ENCODE data around the gene SYDE1.

Gene SYDE1

DNA sequence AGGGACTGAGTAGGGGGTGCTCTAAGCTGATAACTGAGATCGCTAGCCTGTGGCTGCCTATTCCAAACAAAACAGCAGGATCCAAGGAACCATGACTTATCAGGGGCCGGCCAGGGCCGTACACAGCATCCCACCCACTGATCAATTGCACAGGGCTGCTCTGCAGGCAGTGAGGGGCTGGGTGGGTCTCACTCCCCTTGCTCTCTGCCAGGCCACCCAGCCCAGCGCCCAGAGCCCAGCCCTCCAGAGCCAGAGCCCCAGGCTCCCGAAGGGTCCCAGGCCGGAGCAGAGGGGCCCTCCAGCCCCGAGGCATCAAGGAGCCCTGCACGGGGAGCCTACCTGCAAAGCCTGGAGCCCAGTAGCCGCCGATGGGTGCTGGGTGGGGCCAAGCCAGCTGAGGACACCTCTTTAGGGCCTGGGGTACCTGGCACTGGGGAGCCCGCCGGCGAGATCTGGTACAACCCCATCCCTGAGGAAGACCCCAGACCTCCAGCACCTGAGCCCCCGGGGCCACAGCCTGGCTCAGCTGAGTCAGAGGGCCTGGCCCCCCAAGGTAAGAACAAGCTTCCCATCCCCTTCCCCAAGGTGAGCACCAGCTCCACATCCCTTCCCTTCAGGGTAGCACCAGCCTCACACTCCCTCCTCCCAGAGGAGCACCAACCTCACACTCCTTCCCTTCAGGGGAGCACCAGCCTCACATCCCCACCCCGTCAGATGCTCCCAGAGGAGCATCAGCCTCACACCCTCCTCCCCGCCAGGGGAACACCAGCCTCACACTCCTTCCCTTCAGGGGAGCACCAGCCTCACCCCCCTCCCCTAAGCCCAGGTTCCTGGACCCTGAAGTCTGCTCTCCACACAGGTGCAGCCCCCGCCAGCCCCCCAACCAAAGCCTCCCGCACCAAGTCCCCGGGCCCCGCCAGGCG is 1.9 kb downstream of the SYDE1 start:
- DNase-seq: no peak

DNA sequence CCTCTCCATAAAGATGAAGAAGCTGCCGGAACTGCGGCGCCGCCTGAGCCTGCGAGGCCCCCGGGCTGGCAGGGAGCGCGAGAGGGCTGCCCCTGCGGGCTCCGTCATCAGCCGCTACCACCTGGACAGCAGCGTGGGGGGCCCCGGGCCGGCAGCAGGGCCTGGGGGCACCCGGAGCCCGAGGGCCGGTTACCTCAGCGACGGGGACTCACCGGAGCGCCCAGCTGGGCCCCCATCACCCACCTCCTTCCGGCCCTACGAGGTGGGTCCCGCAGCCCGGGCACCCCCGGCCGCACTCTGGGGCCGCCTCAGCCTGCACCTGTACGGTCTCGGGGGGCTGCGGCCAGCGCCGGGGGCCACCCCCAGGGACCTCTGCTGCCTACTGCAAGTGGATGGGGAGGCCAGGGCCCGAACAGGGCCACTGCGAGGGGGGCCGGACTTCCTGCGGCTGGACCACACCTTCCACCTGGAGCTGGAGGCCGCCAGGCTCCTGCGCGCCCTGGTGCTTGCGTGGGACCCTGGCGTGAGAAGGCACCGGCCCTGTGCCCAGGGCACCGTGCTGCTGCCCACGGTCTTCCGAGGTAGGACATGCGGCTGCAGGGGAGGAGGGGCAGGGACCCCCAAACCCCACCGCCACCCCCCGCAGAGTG is 2.7 kb downstream of the SYDE1 start:
- no peak for DNase-seq

DNA sequence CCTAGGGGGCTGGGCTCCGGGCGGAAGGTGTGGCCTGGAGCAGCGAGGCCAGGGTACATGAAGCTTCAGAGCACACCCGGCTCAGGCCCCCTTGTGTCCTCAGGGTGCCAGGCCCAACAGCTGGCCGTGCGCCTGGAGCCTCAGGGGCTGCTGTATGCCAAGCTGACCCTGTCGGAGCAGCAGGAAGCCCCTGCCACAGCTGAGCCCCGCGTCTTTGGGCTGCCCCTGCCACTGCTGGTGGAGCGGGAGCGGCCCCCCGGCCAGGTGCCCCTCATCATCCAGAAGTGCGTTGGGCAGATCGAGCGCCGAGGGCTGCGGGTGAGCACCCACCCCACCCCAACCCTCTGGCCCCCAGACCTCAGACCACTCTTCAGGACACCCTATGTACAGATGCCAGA is 3.2 kb downstream of the SYDE1 start:
- DNase-seq: no peak

DNA sequence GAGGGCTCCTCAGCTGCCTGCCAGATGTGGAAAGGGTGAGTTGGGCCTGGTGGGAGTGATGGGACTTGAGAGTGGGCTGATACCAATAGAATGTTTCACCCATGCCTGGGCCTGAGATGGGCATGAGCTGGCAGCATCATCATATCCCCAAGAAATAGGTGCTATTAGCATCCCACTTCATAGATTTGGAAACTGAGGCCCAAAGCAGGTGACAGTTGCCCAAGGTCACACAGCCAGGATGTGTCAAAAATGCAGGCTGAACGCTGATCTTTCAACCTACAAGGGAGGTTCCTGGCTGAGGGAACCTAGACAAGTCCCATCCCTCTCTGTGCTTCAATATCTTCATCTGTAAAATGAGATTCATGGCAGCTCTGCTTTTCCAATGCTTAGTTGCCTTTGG is 4.6 kb downstream of the SYDE1 start:
- DNase-seq: no peak

DNA sequence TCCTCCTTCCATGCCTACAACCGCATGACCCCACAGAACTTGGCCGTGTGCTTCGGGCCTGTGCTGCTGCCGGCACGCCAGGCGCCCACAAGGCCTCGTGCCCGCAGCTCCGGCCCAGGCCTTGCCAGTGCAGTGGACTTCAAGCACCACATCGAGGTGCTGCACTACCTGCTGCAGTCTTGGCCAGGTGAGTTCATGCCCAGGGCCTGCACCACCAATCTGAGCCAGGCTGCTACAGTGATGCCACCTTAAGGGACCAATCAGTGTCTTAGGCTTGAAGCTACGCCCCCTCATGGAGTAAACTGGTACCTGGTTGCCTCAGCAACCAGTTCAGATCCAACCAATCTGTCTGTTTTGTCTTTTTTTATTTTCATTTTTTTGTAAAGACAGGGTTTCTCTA is 5.2 kb downstream of the SYDE1 start:
- no peak for DNase-seq

DNA sequence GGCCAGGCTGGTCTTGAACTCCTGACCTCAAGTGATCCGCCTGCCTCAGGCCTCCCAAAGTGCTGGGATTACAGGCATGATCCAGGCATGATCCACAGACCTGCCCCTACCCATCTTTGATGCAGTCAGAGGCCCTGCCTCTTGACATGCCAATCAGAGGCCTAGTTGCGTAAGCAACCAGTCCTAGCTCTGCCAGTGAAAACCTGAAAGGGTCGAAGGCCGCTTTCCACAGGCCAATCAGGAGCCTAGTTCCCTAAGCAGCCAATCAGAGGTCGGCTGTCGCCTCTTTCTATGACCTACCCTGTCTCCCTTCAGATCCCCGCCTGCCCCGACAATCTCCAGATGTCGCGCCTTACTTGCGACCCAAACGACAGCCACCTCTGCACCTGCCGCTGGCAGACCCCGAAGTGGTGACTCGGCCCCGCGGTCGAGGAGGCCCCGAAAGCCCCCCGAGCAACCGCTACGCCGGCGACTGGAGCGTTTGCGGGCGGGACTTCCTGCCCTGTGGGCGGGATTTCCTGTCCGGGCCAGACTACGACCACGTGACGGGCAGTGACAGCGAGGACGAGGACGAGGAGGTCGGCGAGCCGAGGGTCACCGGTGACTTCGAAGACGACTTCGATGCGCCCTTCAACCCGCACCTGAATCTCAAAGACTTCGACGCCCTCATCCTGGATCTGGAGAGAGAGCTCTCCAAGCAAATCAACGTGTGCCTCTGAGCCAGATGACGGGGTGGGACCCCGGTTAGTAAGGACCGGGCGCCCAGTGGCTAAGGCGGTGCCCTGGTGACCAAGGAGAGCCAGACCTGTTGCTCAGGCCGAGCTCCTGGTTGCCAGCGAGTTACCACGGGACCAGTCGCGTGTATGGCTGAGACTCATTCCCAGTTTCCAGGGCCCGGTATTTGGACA is 6.3 kb downstream of the SYDE1 start:
- no peak for DNase-seq

DNA sequence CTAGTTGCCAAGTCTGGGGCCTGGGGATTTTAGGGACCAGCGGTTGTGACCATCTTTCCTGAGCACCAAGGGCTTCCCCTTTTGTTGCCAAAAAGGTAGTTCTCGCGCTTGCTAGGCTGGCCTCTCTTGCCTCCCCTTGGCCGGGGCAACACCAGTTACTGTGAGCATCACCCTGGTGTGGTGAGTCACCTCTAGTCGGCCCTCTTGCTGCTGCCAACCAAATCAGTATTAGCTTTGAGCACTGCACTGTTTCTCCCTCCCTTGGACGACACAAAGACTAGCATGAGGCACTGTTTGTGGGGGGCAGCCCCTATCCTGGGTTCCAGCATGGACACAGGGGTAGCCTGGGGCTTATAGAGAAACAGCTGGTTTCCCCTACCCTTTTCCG is 6.9 kb downstream of the SYDE1 start:
- no peak for DNase-seq

DNA sequence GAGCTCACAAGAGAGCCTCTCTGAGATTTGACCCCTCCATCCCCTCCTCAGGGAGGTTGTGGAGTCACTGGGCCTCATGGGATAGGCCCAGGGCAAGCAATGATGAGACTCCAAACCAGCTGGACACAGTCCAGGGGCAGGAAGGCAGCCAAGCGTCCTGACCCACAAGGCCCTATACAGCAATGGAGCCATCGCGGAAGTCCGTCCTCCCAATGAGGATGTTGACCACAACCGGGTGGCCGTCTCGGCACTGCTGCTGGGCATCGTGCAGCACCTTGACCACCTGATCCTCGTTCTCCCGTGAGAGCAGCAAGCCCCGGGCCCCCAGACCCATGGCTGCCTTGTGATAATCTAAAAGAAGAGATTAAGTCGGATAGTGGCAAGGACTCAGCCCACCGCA is 7.9 kb downstream of the SYDE1 start:
- no peak for DNase-seq

DNA sequence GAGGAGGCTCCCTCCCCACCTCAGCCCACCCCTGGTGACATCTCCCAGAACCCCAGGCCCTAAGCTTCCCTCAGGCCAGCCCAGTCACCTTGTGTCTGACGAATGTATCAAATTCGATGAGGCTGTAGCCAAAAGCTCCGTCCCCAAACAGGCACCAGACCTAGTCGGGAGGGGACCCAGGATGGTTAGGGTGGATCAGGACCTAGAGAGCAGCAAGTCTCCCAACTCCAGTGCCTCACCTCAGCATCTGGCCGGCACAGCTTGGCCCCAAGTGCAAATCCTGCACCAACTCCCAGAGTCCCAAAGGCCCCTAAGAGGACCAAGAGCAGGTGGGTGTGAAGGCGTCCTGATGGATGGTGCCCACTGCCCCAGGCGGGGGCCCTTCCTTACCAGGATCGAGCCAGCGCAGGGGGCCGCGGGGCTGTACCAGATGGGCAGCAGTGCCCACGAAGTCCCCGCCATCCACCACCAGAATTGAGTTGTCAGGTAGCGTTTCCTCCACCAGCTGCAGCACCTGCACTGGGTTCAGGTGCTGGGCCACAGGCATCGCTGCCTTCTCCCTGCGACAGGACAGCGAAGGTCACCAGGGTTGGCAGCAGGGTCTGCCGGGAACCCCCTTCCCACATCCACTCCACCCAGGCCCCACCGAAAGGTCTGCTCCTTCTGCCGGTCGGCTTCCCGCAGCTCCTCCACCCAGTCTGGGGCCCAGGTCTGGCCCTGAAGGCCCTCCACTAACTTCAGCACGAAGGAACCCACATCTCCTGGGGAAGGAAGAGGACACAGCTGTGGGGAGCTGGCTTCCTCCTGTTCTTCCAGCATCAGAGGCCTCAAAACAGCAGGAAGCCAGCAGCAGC is 8.8 kb downstream of the SYDE1 start:
- no peak for DNase-seq

DNA sequence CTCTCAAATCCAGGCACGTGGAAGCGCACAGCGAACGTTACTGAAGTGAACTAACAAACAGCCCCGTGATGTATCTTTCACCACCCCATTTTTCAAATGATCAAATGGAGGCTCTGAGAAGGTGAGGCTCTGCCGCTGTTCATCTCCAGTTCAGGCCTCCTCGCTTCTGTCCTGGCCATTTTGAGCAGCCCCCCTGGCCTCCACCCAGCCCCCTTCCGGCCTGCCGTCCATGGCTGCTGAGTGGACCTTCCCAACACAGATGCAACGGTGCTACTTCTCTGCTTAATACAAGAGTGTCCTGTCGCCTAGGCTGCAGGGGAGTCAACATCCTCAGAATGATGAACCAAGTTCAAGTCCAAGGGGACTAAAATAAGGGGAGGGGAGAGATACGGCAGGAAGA is 9.7 kb downstream of the SYDE1 start:
- no peak for DNase-seq

DNA sequence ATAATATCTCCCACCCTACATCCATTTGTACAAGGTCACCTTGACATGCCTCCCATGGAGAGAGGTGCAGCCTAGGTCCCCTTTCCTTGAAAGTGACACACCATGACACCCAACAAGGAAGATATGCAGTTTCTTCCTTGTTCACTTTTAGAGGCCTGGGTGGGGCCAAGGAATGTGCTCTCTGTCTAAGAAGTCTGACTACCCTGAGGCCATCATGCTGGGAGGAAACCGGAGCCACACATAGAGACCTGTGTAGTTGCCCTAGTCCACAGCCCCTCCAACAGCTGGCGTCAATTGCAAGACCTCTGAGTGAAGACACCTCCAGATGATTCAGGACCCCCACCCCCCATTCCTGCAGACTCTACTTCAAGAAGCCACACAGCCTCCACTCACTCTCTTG is 11.0 kb downstream of the SYDE1 start:
- DNase-seq: no peak

DNA sequence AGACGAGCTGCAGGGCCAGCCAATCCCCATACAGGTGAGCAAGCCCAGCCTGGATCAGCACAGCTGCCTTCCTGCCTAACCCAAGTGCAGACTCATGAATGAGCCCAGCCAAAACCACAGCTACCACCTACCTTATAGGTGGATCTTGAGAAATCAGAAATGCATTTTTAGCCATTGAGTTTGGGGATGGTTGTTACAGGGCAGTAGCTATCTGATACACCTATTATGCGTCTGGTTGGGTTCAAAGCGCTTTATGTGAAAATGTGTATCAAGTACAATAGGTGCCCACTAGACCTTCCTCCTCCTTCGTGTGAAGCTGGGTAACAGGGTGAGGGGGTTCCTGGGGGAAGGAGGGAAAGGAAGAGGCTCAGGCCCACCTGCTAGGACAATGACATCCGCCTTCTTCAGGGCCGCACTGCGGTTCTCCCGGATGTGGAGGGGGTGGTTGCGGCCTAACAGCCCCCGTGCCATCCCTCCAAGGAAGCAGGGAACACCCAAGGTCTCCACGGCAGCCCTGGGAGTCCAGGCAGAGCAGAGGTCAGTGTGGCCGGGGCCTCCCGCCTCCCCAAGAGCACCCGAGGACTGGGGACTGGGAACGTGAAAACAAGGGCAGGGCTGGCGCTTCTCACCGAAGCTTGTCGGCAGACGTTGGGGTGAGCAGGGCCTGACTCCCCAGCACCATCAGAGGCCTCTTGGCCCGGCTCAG is 11.7 kb downstream of the SYDE1 start:
- DNase-seq: no peak

DNA sequence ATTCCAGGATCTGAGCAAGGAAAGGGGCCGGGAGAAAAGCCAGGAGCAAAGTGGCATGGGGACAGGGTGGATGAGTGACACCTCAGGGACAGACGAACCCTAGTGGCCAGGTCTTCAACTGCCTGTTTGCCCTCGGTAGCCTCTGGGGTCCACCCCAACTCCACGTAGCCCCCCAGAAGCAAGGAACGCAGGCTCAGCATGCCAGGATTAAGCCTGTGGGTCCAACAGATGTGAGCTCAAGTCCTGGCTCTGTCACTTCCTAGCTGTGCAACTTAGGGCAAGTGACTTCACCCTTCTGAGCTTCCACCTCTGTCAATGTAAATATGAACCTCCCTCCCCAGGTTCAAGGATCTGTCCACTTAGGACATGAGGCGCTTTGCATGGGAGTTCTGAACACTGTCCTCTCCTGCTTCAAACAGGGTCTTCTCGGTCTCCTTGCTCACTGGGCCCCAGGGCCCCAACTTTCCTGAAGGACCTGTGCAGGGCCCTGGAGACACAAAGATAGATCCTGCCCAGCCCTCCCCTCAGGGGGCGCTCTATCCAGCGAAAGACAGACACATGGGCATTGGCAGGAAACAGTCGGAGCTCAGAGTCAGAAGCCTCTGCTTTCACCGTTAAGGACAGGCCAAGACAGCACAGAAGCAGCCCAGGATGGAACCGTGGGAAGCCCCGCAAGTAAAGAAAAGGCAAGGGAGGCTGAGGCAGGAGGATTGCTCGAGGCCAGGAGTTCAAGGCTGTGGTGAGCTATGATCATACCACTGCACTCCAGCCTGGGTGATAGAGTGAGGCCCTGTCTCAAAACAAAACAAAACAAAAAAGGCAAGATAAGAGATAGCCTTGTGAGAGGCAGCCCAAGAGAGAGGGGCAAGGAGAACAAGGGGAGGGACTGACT is 13.2 kb downstream of the SYDE1 start:
- DNase-seq: no peak

DNA sequence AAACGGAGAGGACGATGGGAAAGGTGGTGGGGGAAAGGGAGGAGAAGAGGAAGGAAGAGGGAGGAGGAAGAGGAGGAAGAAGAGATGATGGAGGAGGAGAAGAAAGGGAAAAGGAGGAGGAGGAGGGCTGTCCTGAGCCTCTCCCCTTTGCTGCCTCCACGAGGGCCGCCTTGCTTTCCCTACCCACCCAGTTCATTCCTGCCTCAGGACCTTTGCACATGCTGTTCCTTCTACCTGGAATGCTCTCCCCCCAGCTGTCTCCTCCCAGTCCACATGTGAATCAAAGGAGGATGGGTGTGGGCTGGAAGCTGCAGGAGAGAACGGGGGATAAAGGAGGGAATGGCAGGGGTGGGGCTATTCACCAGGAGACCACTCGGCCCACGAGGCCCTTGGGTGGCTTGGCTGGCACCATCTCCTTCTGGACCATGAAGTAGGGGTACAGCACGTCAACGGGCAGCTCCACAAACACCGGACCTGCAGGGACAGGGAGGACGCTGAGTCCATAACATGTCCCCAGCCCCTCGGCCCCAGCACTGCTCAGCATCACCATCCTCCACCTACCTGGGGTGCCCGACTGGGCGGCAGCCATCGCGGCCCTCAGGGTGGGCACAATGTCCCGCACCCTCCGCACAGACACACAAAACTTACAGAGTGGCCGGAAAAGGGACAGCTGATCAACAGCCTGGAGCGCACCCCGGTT is 15.3 kb downstream of the SYDE1 start:
- DNase-seq: no peak

DNA sequence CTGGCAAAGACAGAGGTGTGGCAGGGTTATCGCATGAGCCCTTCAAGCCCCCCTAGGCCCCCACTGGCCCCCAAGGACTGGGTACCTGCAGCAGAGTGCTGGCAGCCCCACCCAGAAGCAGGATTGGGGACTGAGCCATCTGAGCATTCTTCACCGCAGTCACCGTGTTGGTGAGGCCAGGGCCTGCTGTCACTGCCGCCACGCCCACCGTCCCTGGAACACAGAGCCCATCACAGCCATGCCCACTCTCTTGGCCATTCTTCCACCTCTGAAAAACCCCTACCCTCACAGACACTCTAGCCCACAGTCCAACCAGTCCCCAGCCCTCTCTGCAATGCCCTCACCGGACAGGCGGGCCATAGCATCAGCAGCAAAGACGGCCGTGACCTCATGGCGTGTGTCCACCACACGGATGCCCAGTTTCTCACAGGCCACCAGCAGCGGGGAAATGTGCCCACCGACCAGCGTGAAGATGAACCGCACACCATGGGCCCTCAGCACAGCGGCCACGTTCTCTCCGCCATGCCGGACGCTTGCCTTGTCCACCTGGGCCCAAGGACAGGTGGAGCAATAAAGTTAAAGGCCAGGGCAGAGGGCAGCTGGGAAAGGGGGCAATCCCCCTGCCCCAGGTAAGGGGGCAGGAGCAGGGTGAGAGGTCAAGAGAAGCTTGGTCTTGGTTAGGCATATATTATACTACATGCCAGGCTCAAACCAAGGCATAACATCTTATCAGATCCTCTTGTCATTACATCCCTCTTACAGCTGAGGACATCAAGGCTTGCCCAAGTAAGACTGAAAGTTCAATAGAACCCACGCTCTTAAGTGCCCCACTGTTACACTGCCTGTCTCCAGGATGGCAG is 16.1 kb downstream of the SYDE1 start:
- no peak for DNase-seq

DNA sequence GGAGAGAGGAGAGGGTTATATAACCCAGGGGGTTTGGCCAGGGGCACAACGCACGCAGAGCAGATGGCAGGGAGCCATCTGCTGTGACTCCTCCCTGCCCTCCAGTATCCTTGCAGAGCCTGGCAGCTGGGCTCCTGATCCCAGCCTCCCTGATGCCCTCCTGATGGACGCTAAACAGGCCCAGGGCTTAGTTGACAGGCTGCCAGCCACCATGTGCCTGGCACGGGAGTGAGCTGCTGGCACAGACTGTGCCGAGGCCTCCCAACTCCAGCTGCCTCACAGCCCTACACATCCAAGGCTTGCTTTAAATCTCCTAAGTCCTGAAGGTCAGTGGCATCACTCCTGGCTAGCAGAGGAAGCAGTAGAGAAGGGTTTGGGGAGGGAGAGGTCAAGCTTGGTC is 16.7 kb downstream of the SYDE1 start:
- DNase-seq: no peak

DNA sequence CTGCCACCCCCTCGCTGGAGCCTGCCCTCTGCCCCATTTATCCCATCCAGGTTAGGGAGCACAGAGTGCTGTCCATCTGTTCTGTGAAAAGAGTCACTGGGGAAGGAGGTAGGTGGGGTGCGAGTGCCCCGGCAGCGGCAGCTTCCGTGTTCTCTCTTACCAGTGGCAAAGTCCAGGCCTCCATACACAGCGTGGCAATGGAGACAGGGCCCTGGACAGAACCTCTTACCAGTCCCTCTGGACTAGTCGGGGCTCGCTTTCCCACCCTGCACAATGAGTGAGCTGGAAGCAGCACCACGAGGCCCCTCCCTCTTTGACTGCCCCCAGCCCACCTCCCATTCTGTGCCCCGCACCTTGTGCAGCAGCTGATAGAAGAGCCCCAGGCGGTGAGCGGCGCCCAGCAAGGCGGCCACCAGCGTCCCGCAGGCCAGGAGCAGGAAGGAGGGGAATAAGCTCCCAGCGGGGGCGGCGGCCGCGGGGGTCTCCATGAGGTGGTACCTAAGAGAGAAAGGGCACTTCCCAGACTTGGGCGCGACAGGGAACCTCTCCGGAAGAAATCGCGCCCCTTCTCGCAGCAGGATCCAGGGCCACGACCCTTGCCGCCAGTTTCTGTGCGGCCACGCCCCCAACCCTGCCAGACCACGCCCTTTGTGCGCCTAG is 17.5 kb downstream of the SYDE1 start:
- DNase-seq: no peak

DNA sequence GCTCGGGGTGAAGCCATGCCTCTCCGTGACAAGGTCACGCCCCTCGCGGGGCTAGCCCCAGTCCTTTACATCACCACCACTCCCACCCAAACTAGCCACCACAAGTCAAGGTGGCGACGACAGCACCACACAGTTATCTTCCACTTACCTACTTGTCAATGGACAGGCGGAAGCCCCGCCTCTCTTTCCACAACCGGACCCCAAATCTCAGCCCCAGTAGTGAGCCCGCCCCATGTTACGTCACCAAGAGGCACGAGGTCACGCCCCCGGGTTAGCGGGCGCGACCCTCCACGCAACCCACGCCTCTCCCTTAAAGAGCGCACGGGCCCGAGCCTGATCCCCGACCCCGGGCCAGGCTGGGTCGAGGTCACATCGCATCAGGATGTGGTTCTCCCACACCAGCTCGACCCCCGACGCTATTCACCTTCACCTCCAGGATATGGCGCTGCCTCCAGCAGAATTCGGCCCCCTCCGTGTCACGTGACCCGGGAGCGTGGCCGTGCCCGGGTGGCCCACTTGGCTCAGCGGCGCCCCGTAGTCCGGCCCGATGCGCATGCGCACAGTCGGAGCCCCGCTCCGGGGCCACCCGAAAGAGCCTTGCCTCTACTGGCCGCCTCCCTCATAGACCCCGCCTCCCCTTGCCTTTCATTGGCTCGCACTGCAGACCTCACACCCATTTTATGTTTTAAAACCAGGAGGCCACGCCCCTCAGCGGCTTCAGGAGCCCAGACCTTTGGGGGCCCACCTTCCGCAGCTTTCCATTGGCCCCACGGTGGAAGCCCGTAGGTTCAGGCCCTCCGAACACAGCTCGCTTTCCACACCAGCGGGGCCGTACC is 18.2 kb downstream of the SYDE1 start:
- DNase-seq: peak; percentile 96 to 99
